Memory B cell (primary cell): ENCODE results near the gene NUP43.
A peak's percentile ranks its signal among the peaks of the same experiment; 100 is the strongest.
"Not testable (repeated sequence)": the region's sequence is repeated elsewhere in the genome, so short reads cannot be mapped to it uniquely, and the experiment has no call there.

Source experiments
- ATAC-seq: fragments of 150-1000 bp; cut with Tn5 transposase; 2 replicates; pipeline ENCODE4 v1.10.0; 2021; ENCODE audit warnings: low read depth, mild to moderate bottlenecking, moderate library complexity
- DNase-seq, 2 donors: peaks; one replicate each; pipeline ENCODE4 v3.0.0; 2022; ENCODE audit warnings: low spot score in 2 of 2
- H3K27ac Mint-ChIP-seq: one replicate; pipeline ENCODE4 v1.8.0; 2022; ENCODE audit warnings: mild to moderate bottlenecking, moderate library complexity, mixed read lengths
- H3K27me3 Mint-ChIP-seq: one replicate; pipeline ENCODE4 v1.8.0; 2022; ENCODE audit warnings: mixed read lengths
- H3K36me3 Mint-ChIP-seq: one replicate; pipeline ENCODE4 v1.8.0; 2022; ENCODE audit warnings: mild to moderate bottlenecking, mixed read lengths
- H3K4me1 Mint-ChIP-seq: one replicate; pipeline ENCODE4 v1.8.0; 2022; ENCODE audit warnings: mixed read lengths
- H3K4me3 Mint-ChIP-seq: one replicate; pipeline ENCODE4 v1.8.0; 2022; ENCODE audit warnings: mild to moderate bottlenecking, moderate library complexity, mixed read lengths
- H3K9me3 Mint-ChIP-seq: one replicate; pipeline ENCODE4 v1.8.0; 2022; ENCODE audit warnings: mixed read lengths

NUP43 gene

GRCh38 chr6:149754548-149754947 lies 8.2 kb upstream of the NUP43 start:
- Mint-ChIP-seq H3K27ac (no peak overlapping the region), H3K4me1 (peaks cover 16% of the 10 kb centered on the region)

GRCh38 chr6:149753374-149753637 lies 7.0 kb upstream of the NUP43 start:
- H3K4me1 Mint-ChIP-seq: peaks cover 16% of the 10 kb centered on the region
- not testable (repeated sequence) for H3K27me3 Mint-ChIP-seq, H3K4me3 Mint-ChIP-seq, ATAC-seq, H3K27ac Mint-ChIP-seq, H3K9me3 Mint-ChIP-seq, H3K36me3 Mint-ChIP-seq, DNase-seq

More at GRCh38 chr6:149754548-149754947, 8.2 kb upstream of the NUP43 start:
- Mint-ChIP-seq H3K9me3 (no peaks in the 10 kb centered on the region), H3K27me3 (no peaks in the 10 kb centered on the region), H3K4me3 (no peak overlapping the region), H3K36me3 (no peaks in the 10 kb centered on the region)
- no peak for ATAC-seq
- no peak for DNase-seq

- H3K27ac Mint-ChIP-seq: no peak overlapping the region
- peaks cover 16% of the 10 kb centered on the region for H3K4me1 Mint-ChIP-seq
- H3K9me3 Mint-ChIP-seq: no peaks in the 10 kb centered on the region
- no peak for ATAC-seq
- no peak overlapping the region for H3K4me3 Mint-ChIP-seq
- H3K27me3 Mint-ChIP-seq: no peaks in the 10 kb centered on the region
- DNase-seq: no peak
- no peaks in the 10 kb centered on the region for H3K36me3 Mint-ChIP-seq
These were observed 6.5 kb upstream of the NUP43 start for GRCh38 chr6:149752600-149753373.

GRCh38 chr6:149751920-149752319 lies 5.6 kb upstream of the NUP43 start:
- not testable (repeated sequence) for H3K9me3 Mint-ChIP-seq, DNase-seq, H3K27ac Mint-ChIP-seq, H3K36me3 Mint-ChIP-seq, H3K4me3 Mint-ChIP-seq, ATAC-seq, H3K27me3 Mint-ChIP-seq
- peaks cover 17% of the 10 kb centered on the region for H3K4me1 Mint-ChIP-seq

- no peaks in the 10 kb centered on the region for H3K9me3 Mint-ChIP-seq
- H3K27me3 Mint-ChIP-seq: no peaks in the 10 kb centered on the region
- H3K4me3 Mint-ChIP-seq: no peak overlapping the region
- H3K27ac Mint-ChIP-seq: no peak overlapping the region
- H3K36me3 Mint-ChIP-seq: no peaks in the 10 kb centered on the region
- peaks cover 22% of the 10 kb centered on the region for H3K4me1 Mint-ChIP-seq
- DNase-seq (no peak), ATAC-seq (no peak)
These were observed 4.9 kb upstream of the NUP43 start for GRCh38 chr6:149751239-149751638.

GRCh38 chr6:149750136-149750609 lies 3.8 kb upstream of the NUP43 start:
- Mint-ChIP-seq H3K9me3 (no peaks in the 10 kb centered on the region), H3K4me1 (peaks cover 16% of the 10 kb centered on the region), H3K27me3 (no peaks in the 10 kb centered on the region), H3K36me3 (no peaks in the 10 kb centered on the region), H3K4me3 (peak overlapping the region; percentile 88), H3K27ac (peak overlapping the region; percentile 73)
- no peak for DNase-seq
- ATAC-seq: peak; percentile 7

- DNase-seq: peak; percentile 90 to 92
- peak; percentile 84 for ATAC-seq
- H3K27me3 Mint-ChIP-seq: no peaks in the 10 kb centered on the region
- peaks cover 15% of the 10 kb centered on the region for H3K4me1 Mint-ChIP-seq
- peak within 1 kb of the TSS; percentile 88 for H3K4me3 Mint-ChIP-seq
- no peaks in the 10 kb centered on the region for H3K9me3 Mint-ChIP-seq
- peak within 1 kb of the TSS; percentile 73 for H3K27ac Mint-ChIP-seq
- H3K36me3 Mint-ChIP-seq: no peaks in the 10 kb centered on the region
These were observed 3.3 kb upstream of the NUP43 start, which contains the start of gene PCMT1 for GRCh38 chr6:149749594-149750135. Gene PCMT1 (plus strand): TSS chr6:149749741. CDS start chr6:149749902, 161 bp downstream.

GRCh38 chr6:149749082-149749593 lies 2.8 kb upstream of the NUP43 start:
- H3K4me1 Mint-ChIP-seq: peaks cover 15% of the 10 kb centered on the region
- peak; percentile 28 for ATAC-seq
- not testable (repeated sequence) for H3K27me3 Mint-ChIP-seq

GRCh38 chr6:149745252-149745651 lies 1.1 kb downstream of the NUP43 start:
- not testable (repeated sequence) for H3K9me3 Mint-ChIP-seq, H3K27me3 Mint-ChIP-seq, DNase-seq, H3K36me3 Mint-ChIP-seq, ATAC-seq
- H3K27ac Mint-ChIP-seq: peak overlapping the region; percentile 78
- peak overlapping the region; percentile 98 for H3K4me3 Mint-ChIP-seq
- H3K4me1 Mint-ChIP-seq: peaks cover 10% of the 10 kb centered on the region

More at GRCh38 chr6:149749082-149749593, 2.8 kb upstream of the NUP43 start:
- H3K9me3 Mint-ChIP-seq, DNase-seq, H3K36me3 Mint-ChIP-seq: not testable (repeated sequence)
- H3K27ac Mint-ChIP-seq: peak overlapping the region; percentile 73
- peak overlapping the region; percentile 88 for H3K4me3 Mint-ChIP-seq

GRCh38 chr6:149734915-149735314 lies 11.4 kb downstream of the NUP43 start:
- Mint-ChIP-seq H3K9me3 (no peaks in the 10 kb centered on the region), H3K4me1 (no peaks in the 10 kb centered on the region), H3K4me3 (no peak overlapping the region), H3K36me3 (peaks cover 11% of the 10 kb centered on the region), H3K27me3 (no peaks in the 10 kb centered on the region), H3K27ac (no peak overlapping the region)
- no peak for DNase-seq
- ATAC-seq: no peak

- Mint-ChIP-seq H3K27me3 (no peaks in the 10 kb centered on the region), H3K4me3 (no peak overlapping the region), H3K36me3 (peaks cover 10% of the 10 kb centered on the region), H3K4me1 (peaks cover 6% of the 10 kb centered on the region), H3K27ac (no peak overlapping the region), H3K9me3 (no peaks in the 10 kb centered on the region)
- DNase-seq: no peak
- no peak for ATAC-seq
These were observed 13.1 kb downstream of the NUP43 start for GRCh38 chr6:149733089-149733720.

- Mint-ChIP-seq H3K27me3 (no peaks in the 10 kb centered on the region), H3K27ac (no peak overlapping the region), H3K9me3 (no peaks in the 10 kb centered on the region), H3K4me3 (no peak overlapping the region), H3K36me3 (peaks cover 13% of the 10 kb centered on the region), H3K4me1 (peaks cover 6% of the 10 kb centered on the region)
- ATAC-seq (no peak), DNase-seq (no peak)
These were observed 16.5 kb downstream of the NUP43 start for GRCh38 chr6:149729824-149730223.

GRCh38 chr6:149728499-149729234 lies 17.7 kb downstream of the NUP43 start:
- Mint-ChIP-seq H3K36me3 (peaks cover 14% of the 10 kb centered on the region), H3K27ac (peak overlapping the region; percentile 15), H3K9me3 (no peaks in the 10 kb centered on the region), H3K27me3 (no peaks in the 10 kb centered on the region), H3K4me3 (no peak overlapping the region), H3K4me1 (peaks cover 7% of the 10 kb centered on the region)
- no peak for DNase-seq
- no peak for ATAC-seq
